ENCODE data around the gene PIK3CD.
A peak's percentile ranks its signal among the peaks of the same experiment; 100 is the strongest.

DNA sequence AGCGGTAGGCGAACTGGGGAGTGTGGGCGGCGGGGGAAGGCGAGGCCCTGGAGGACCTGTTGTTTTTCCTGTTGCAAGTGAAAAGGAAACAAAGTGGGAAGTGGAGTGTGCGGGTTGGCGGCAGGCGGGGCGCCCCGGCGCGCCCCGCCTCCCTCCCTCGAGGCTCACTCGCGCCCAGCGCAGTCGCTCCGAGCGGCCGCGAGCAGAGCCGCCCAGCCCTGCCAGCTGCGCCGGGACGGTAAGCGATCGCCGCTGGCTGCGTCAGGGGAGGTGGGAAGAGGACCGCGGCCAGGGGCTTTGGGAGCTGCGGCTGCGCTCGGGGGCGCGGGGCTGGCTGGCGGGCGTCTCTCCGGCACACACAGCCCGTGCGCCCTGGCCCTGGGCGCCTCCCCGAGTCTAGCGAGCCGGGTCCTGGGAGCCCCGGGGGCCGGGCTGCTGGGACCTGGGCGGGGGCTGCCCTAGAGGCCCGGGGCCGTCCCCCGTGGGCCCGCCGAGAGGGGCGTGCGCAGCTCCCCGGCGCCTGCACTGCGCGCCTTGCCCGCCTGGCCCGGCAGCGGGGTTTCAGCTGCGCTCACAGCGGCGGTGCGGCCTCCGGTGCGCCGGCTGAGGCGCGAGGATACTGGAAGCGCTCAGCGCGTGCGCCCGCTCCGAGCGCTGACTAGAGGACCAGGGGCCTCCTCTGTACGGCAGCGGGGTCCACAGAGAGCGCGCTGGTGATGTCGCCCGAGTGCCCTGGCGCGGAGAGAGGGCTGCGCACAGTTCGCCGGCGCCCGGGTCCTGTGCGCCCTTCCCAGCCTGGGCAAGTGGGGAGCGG is at the start of gene PIK3CD:
- TF ChIP-seq CTCF (IDR thresholded peaks at IDR 0.05; ENCODE audit: poor library complexity, severe bottlenecking) = peak; percentile 55
- no peak for TF ChIP-seq EZH2 (IDR thresholded peaks at IDR 0.05; ENCODE audit: borderline replicate concordance, insufficient read depth, low read length, poor library complexity, severe bottlenecking)
- TF ChIP-seq, protein P1, sequence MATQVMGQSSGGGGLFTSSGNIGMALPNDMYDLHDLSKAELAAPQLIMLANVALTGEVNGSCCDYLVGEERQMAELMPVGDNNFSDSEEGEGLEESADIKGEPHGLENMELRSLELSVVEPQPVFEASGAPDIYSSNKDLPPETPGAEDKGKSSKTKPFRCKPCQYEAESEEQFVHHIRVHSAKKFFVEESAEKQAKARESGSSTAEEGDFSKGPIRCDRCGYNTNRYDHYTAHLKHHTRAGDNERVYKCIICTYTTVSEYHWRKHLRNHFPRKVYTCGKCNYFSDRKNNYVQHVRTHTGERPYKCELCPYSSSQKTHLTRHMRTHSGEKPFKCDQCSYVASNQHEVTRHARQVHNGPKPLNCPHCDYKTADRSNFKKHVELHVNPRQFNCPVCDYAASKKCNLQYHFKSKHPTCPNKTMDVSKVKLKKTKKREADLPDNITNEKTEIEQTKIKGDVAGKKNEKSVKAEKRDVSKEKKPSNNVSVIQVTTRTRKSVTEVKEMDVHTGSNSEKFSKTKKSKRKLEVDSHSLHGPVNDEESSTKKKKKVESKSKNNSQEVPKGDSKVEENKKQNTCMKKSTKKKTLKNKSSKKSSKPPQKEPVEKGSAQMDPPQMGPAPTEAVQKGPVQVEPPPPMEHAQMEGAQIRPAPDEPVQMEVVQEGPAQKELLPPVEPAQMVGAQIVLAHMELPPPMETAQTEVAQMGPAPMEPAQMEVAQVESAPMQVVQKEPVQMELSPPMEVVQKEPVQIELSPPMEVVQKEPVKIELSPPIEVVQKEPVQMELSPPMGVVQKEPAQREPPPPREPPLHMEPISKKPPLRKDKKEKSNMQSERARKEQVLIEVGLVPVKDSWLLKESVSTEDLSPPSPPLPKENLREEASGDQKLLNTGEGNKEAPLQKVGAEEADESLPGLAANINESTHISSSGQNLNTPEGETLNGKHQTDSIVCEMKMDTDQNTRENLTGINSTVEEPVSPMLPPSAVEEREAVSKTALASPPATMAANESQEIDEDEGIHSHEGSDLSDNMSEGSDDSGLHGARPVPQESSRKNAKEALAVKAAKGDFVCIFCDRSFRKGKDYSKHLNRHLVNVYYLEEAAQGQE (IDR thresholded peaks at IDR 0.05; ENCODE audit: borderline replicate concordance) = no peak
- TF ChIP-seq SMC3 (conservative IDR thresholded peaks at IDR 0.05; ENCODE audit: poor library complexity) = no peak
- peak; percentile 33 for TF ChIP-seq RAD21 (conservative IDR thresholded peaks at IDR 0.05)
- no peak for TF ChIP-seq TAF1 (IDR thresholded peaks at IDR 0.05; ENCODE audit: low read depth)
- TF ChIP-seq EP300 (conservative IDR thresholded peaks at IDR 0.05; ENCODE audit: poor library complexity, severe bottlenecking) = no peak
- peak; percentile 45 for TF ChIP-seq POLR2AphosphoS5 (IDR thresholded peaks at IDR 0.05)
